ENCODE measurements around the gene ZDHHC18. TPM values are rescaled to one million over a fixed set of nuclear protein-coding genes. Genes with fewer than 3 reads are reported as not detected.

The ZDHHC18 gene
- total RNA-seq, 1 donor: 16.4 TPM

DNA sequence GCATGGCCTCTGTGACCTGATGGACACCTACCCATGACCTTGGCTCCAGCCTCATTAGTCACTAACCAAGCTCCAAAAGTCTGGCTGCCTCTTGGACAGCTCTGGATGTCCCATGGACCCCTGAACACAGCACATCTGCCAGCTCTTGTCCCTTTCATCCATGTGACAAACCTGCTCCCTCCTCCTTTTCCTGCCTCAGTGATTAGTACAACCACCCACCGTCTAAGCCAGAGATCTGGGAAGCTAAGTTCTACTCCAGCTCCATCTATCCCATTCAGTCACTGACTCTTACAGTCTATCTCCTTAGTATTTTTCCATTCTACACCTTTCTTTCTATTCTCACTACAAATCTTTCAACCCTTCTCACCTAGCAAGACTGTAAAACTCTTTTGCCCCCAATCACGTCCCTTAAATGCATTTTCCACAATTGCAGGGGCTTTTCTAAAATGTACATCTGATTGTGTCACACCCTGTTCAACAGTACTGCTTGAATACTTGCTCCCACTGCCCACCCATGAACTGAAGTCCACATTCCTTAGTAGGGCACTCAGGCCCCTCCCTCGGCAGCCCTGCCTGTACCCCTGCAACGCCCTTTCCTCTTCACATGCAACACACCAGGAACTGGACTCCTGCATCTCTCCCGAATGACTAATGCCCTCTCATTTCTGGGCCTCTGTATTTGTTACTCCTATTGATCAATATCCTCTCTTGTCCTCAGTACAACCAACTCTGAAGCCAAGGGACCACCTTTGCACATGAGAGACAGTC lies 56.4 kb downstream of the ZDHHC18 start:
- TF ChIP-seq, protein P1, sequence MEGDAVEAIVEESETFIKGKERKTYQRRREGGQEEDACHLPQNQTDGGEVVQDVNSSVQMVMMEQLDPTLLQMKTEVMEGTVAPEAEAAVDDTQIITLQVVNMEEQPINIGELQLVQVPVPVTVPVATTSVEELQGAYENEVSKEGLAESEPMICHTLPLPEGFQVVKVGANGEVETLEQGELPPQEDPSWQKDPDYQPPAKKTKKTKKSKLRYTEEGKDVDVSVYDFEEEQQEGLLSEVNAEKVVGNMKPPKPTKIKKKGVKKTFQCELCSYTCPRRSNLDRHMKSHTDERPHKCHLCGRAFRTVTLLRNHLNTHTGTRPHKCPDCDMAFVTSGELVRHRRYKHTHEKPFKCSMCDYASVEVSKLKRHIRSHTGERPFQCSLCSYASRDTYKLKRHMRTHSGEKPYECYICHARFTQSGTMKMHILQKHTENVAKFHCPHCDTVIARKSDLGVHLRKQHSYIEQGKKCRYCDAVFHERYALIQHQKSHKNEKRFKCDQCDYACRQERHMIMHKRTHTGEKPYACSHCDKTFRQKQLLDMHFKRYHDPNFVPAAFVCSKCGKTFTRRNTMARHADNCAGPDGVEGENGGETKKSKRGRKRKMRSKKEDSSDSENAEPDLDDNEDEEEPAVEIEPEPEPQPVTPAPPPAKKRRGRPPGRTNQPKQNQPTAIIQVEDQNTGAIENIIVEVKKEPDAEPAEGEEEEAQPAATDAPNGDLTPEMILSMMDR (IDR thresholded peaks at IDR 0.05; ENCODE audit: insufficient read depth, low read depth, low read length): no peak
- no peak overlapping the region for H3K4me3 ChIP-seq (ENCODE audit: low read depth, low read length)
- no peak for DNase-seq (ENCODE audit: low read depth)

GRCh38 chr1:26887125-26887524 lies 60.6 kb downstream of the ZDHHC18 start:
- DNase-seq (ENCODE audit: low read depth): peak; percentile 48
- TF ChIP-seq, protein P1 (IDR thresholded peaks at IDR 0.05; ENCODE audit: insufficient read depth, low read depth, low read length): peak; percentile 58
- no peak overlapping the region for H3K4me3 ChIP-seq (ENCODE audit: low read depth, low read length)

GRCh38 chr1:26888231-26888630 lies 61.7 kb downstream of the ZDHHC18 start:
- DNase-seq (ENCODE audit: low read depth): no peak
- TF ChIP-seq, protein P1 (IDR thresholded peaks at IDR 0.05; ENCODE audit: insufficient read depth, low read depth, low read length): no peak
- no peak overlapping the region for H3K4me3 ChIP-seq (ENCODE audit: low read depth, low read length)

- H3K4me3 ChIP-seq (ENCODE audit: low read depth, low read length): peak within 1 kb of the TSS; percentile 93
- TF ChIP-seq, protein P1 (IDR thresholded peaks at IDR 0.05; ENCODE audit: insufficient read depth, low read depth, low read length): no peak
- DNase-seq (ENCODE audit: low read depth): peak; percentile 80
Observed at GRCh38 chr1:26889551-26890466, 63.3 kb downstream of the ZDHHC18 start, which contains the start of gene GPN2. GPN2 (minus strand) TSS chr1:26890283; CDS start chr1:26890096, 187 bp downstream.

GRCh38 chr1:26890467-26890796 lies 63.9 kb downstream of the ZDHHC18 start:
- TF ChIP-seq, protein P1 (IDR thresholded peaks at IDR 0.05; ENCODE audit: insufficient read depth, low read depth, low read length): no peak
- no peak for DNase-seq (ENCODE audit: low read depth)

DNA sequence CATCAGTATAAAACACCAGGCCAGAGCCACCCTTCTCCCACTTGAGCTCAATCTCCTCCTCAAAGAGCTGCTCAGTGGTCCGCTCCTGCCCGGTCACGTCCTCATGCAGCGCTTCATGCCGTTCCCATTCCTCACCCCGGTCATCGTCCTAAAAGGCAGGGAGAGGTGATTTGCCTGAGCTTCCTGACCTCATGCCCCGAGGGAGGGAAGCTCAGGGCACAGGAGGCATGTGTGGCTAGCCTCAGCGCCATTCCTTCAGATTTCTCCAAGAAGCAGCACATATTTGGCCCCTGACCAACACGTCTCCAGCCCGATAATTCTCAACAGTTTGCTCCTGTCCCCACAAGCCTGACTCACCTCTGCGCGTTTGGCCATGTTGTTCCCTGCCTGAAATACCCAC lies 67.8 kb downstream of the ZDHHC18 start:
- no peak for DNase-seq (ENCODE audit: low read depth)
- TF ChIP-seq, protein P1 (IDR thresholded peaks at IDR 0.05; ENCODE audit: insufficient read depth, low read depth, low read length): no peak
- no peak overlapping the region for H3K4me3 ChIP-seq (ENCODE audit: low read depth, low read length)

More at GRCh38 chr1:26890467-26890796, 63.9 kb downstream of the ZDHHC18 start:
- H3K4me3 ChIP-seq (ENCODE audit: low read depth, low read length): peak overlapping the region; percentile 93

Measured in fibroblast of villous mesenchyme (primary cell).